Psoas muscle (tissue), 8 donors: Measurements from ENCODE around the gene ASB5. TPM values are rescaled to one million over a fixed set of nuclear protein-coding genes. Genes with fewer than 3 reads are reported as not detected.

Experiments
- ATAC-seq, 4 donors: fragments of 200-7000 bp; cut with Tn5 transposase; one replicate each; pipeline ENCODE4 v1.9.1; 2020; ENCODE audit warnings: moderate library complexity in 3 of 4, mild to moderate bottlenecking in 2 of 4
- DNase-seq, 2 donors: peaks; one replicate each; pipeline ENCODE4 v3.0.0-alpha.2; 2020
- H3K27ac ChIP-seq: fragments of 200-600 bp; one replicate; pipeline ENCODE4 v1.8.0; 2022
- H3K27me3 ChIP-seq, 3 donors: fragments of 200-600 bp in 1 of 3; one replicate each; pipeline versions ENCODE4 v1.6.1 to v1.8.0; 2013 to 2022; ENCODE audit warnings: low read length in 2 of 3, mild to moderate bottlenecking in 2 of 3, moderate library complexity in 1 of 3; ENCODE audit not compliant: insufficient read depth in 3 of 3
- H3K36me3 ChIP-seq, 2 donors: fragments of 200-600 bp in 1 of 2; one replicate each; pipeline versions ENCODE4 v1.6.1 to v1.8.0; 2013 to 2022; ENCODE audit warnings: low read depth in 1 of 2, mild to moderate bottlenecking in 1 of 2, moderate library complexity in 1 of 2; ENCODE audit not compliant: insufficient read depth in 1 of 2
- H3K4me1 ChIP-seq: fragments of 200-600 bp; one replicate; pipeline ENCODE4 v1.8.0; 2022
- H3K4me3 ChIP-seq: fragments of 200-600 bp; one replicate; pipeline ENCODE4 v1.8.0; 2022; ENCODE audit warnings: mild to moderate bottlenecking
- H3K9me3 ChIP-seq: fragments of 200-600 bp; one replicate; pipeline ENCODE4 v1.8.0; 2022
- CTCF ChIP-seq: fragments of 200-600 bp; IDR thresholded peaks from one replicate; pipeline ENCODE4 v1.8.0; 2022; ENCODE audit warnings: antibody characterized with exemption
- WGBS, 3 donors: extraction: QIAGEN DNeasy Blood & Tissue Kit; methylation state at CpG; one replicate each; pipeline versions ENCODE4 v1.1.6 to v1.1.7; 2013; 5-methylcytosine and 5-hydroxymethylcytosine counted together
- intact Hi-C, 2 donors: fragments of 100-400 bp; cut with DNase I; formaldehyde crosslinking; loops; one replicate each; pipeline versions ENCODE4 v1.11.0 to v1.14.2; 2022
- polyA plus RNA-seq, 3 donors: library from polyadenylated mRNA; stranded (reverse); fragments of 200-250 nt; gene quantifications; one replicate each; pipeline ENCODE4 v1.2.3, GENCODE V29; 2013
- total RNA-seq, 4 donors: library from RNA; stranded (reverse); fragmentation: NEBNext Ultra II Directional in 2 of 4; extraction: Animal tissue kit (Norgen Biotek cat#: 25700) in 2 of 4; gene quantifications; one replicate each; pipeline versions ENCODE4 v1.2.1 to v1.2.4, GENCODE V29; 2021 to 2023
- donor health status: healthy with polysubstance abuse.
- donor health status: DM: no; HTN: no; CAD: no; lungs with moderate emphysema.
- donor health status: Bipolar disorder and iron deficiency.
- donor health status: healthy.
- donor health status: DM: yes; HTN: yes; CAD: no.
- donor health status: DM: no; HTN: no; CAD: no.
- donor health status: DM: no; HTN: no; CAD: no.
- donor health status: DM: yes; HTN: yes; CAD: no.

Gene ASB5
- total and polyA plus RNA-seq, 7 donors, result 247 to 1,213 (median 570) TPM

GRCh38 chr4:176270669-176271068, 1.6 kb upstream of the ASB5 start:
- peak overlapping the region; percentile 94 for H3K27ac ChIP-seq
- intact Hi-C loops, result no loop called here
- TF ChIP-seq CTCF, result no peak
- peaks cover 33% of the 10 kb centered on the region for H3K4me1 ChIP-seq
- H3K4me3 ChIP-seq, result peak overlapping the region; percentile 70
- H3K27me3 ChIP-seq, result no peaks in the 10 kb centered on the region
- H3K9me3 ChIP-seq, result no peaks in the 10 kb centered on the region
- 12 to 22% (median 21%) methylated on average over 5 of the region's 5 CpGs for WGBS, 3 donors
- DNase-seq (peak; percentile 68 to 88), ATAC-seq (peak; percentile 86 to 94 (median 90))
- peaks cover 0 to 23% of the 10 kb centered on the region in 2 donors for H3K36me3 ChIP-seq

GRCh38 chr4:176266026-176266425, 3.0 kb downstream of the ASB5 start:
- WGBS, 3 donors, result 26 to 35% (median 34%) methylated on average over 2 of the region's 2 CpGs
- Histone ChIP-seq H3K36me3 (peaks cover 0 to 69% of the 10 kb centered on the region in 2 donors), H3K27me3 (no peaks in the 10 kb centered on the region), H3K9me3 (no peaks in the 10 kb centered on the region), H3K27ac (peak overlapping the region; percentile 94), H3K4me1 (peaks cover 27% of the 10 kb centered on the region), H3K4me3 (peak overlapping the region; percentile 70)
- intact Hi-C loops, result loop anchor here in 1 of 2 donors (5.0 kb wide), 1 partner anchor 34 kb away; no protein-coding TSS in a partner anchor
- ATAC-seq (no peak), DNase-seq (no peak)
- no peak for TF ChIP-seq CTCF

- H3K4me1 ChIP-seq, result peaks cover 44% of the 10 kb centered on the region
- no peak for TF ChIP-seq CTCF
- H3K27me3 ChIP-seq, result no peaks in the 10 kb centered on the region
- H3K36me3 ChIP-seq, result peaks cover 0 to 87% of the 10 kb centered on the region in 2 donors
- ATAC-seq (no peak), DNase-seq (no peak)
- H3K9me3 ChIP-seq, result no peaks in the 10 kb centered on the region
- H3K4me3 ChIP-seq, result peak overlapping the region; percentile 70
- H3K27ac ChIP-seq, result peak overlapping the region; percentile 94
- intact Hi-C loops, result loop anchor here in 1 of 2 donors (5.0 kb wide), 1 partner anchor 40 kb away; no protein-coding TSS in a partner anchor
Observed at GRCh38 chr4:176262243-176262642, 6.8 kb downstream of the ASB5 start.

GRCh38 chr4:176261481-176261880, 7.5 kb downstream of the ASB5 start:
- ATAC-seq, result no peak
- DNase-seq, result no peak
- H3K36me3 ChIP-seq, result peaks cover 0 to 80% of the 10 kb centered on the region in 2 donors
- H3K4me3 ChIP-seq, result peak overlapping the region; percentile 70
- intact Hi-C loops, result loop anchor here in 1 of 2 donors (5.0 kb wide), 1 partner anchor 39 kb away; no protein-coding TSS in a partner anchor
- no peaks in the 10 kb centered on the region for H3K9me3 ChIP-seq
- no peaks in the 10 kb centered on the region for H3K27me3 ChIP-seq
- WGBS, 3 donors, result 70 to 86% (median 75%) methylated on average over 3 of the region's 3 CpGs
- peaks cover 51% of the 10 kb centered on the region for H3K4me1 ChIP-seq
- no peak for TF ChIP-seq CTCF
- peak overlapping the region; percentile 94 for H3K27ac ChIP-seq

GRCh38 chr4:176261018-176261417, 8.0 kb downstream of the ASB5 start:
- ATAC-seq (no peak), DNase-seq (no peak)
- H3K9me3 ChIP-seq, result no peaks in the 10 kb centered on the region
- H3K4me3 ChIP-seq, result peak overlapping the region; percentile 70
- H3K27me3 ChIP-seq, result no peaks in the 10 kb centered on the region
- peaks cover 0 to 78% of the 10 kb centered on the region in 2 donors for H3K36me3 ChIP-seq
- peaks cover 56% of the 10 kb centered on the region for H3K4me1 ChIP-seq
- H3K27ac ChIP-seq, result peak overlapping the region; percentile 94
- TF ChIP-seq CTCF, result no peak
- 96 to 97% (median 96%) methylated on average over 3 of the region's 3 CpGs for WGBS, 3 donors
- intact Hi-C loops, result loop anchor here in 1 of 2 donors (5.0 kb wide), 1 partner anchor 39 kb away; no protein-coding TSS in a partner anchor
